Astrocyte (in vitro differentiated cells and primary cell): ENCODE measurements around the gene EIF2AK2. TPM values are rescaled to one million over a fixed set of nuclear protein-coding genes. Genes with fewer than 3 reads are reported as not detected.
A peak's percentile ranks its signal among the peaks of the same experiment; 100 is the strongest.

Experiments used
- DNase-seq: peaks from one replicate; pipeline ENCODE4 v3.0.0-alpha.2; 2010; ENCODE audit warnings: low read depth
- FAIRE-seq: peaks from 2 replicates; lab custom pipeline; 2011; peaks lifted over from hg19 to GRCh38; lab: Jason Lieb, UNC
- H2AFZ ChIP-seq: 2 replicates; pipeline ENCODE4 v1.6.0; 2012; ENCODE audit warnings: low read depth, low read length, inconsistent platforms
- H3K27ac ChIP-seq: 2 replicates; pipeline ENCODE4 v1.5.1; 2011; ENCODE audit warnings: low read depth, low read length, inconsistent platforms
- H3K27me3 ChIP-seq: 2 replicates; pipeline ENCODE4 v1.6.0; 2011; ENCODE audit warnings: low read length, inconsistent platforms; ENCODE audit not compliant: insufficient read depth
- H3K36me3 ChIP-seq: 2 replicates; pipeline ENCODE4 v1.5.1; 2011; ENCODE audit warnings: low read length, inconsistent platforms; ENCODE audit not compliant: insufficient read depth
- H3K4me1 ChIP-seq: 2 replicates; pipeline ENCODE4 v1.5.1; 2011; ENCODE audit warnings: low read length, inconsistent platforms; ENCODE audit not compliant: insufficient read depth
- H3K4me2 ChIP-seq: 2 replicates; pipeline ENCODE4 v1.6.0; 2012; ENCODE audit warnings: low read length, inconsistent platforms
- H3K4me3 ChIP-seq: 2 replicates; pipeline ENCODE4 v1.5.1; 2011; ENCODE audit warnings: low read depth, mild to moderate bottlenecking, low read length, inconsistent platforms; ENCODE audit not compliant: insufficient read depth
- H3K79me2 ChIP-seq: 2 replicates; pipeline ENCODE4 v1.6.0; 2012; ENCODE audit warnings: mild to moderate bottlenecking, low read length, inconsistent platforms; ENCODE audit not compliant: insufficient read depth
- H3K9ac ChIP-seq: 2 replicates; pipeline ENCODE4 v1.6.0; 2012; ENCODE audit warnings: mild to moderate bottlenecking, low read length, inconsistent platforms
- H3K9me3 ChIP-seq: 2 replicates; pipeline ENCODE4 v1.5.1; 2012; ENCODE audit warnings: low read depth, mild to moderate bottlenecking, low read length, inconsistent platforms; ENCODE audit not compliant: insufficient read depth
- H4K20me1 ChIP-seq: 2 replicates; pipeline ENCODE4 v1.6.0; 2012; ENCODE audit warnings: low read length, inconsistent platforms; ENCODE audit not compliant: insufficient read depth
- H3K27ac Mint-ChIP-seq: one replicate; pipeline ENCODE4 v1.8.0; 2021; ENCODE audit warnings: mild to moderate bottlenecking, mixed read lengths; ENCODE audit not compliant: unreplicated experiment
- H3K27me3 Mint-ChIP-seq: one replicate; pipeline ENCODE4 v1.8.0; 2021; ENCODE audit warnings: low read depth, mixed read lengths; ENCODE audit not compliant: unreplicated experiment
- H3K36me3 Mint-ChIP-seq: one replicate; pipeline ENCODE4 v1.8.0; 2021; ENCODE audit warnings: low read depth, mixed read lengths; ENCODE audit not compliant: unreplicated experiment
- H3K4me1 Mint-ChIP-seq: one replicate; pipeline ENCODE4 v1.8.0; 2021; ENCODE audit warnings: low read depth, mixed read lengths; ENCODE audit not compliant: unreplicated experiment
- H3K4me3 Mint-ChIP-seq: one replicate; pipeline ENCODE4 v1.8.0; 2021; ENCODE audit warnings: mild to moderate bottlenecking, moderate library complexity, mixed read lengths; ENCODE audit not compliant: unreplicated experiment
- H3K9me3 Mint-ChIP-seq: one replicate; pipeline ENCODE4 v1.8.0; 2021; ENCODE audit warnings: mild to moderate bottlenecking, mixed read lengths; ENCODE audit not compliant: unreplicated experiment
- CTCF ChIP-seq: IDR thresholded peaks from 2 replicates; pipeline ENCODE4 v1.5.1; 2011; ENCODE audit warnings: low read depth, mild to moderate bottlenecking, inconsistent platforms, low read length, moderate library complexity; ENCODE audit not compliant: insufficient read depth
- EZH2 ChIP-seq: IDR thresholded peaks from 2 replicates; pipeline ENCODE4 v1.6.1; 2012; ENCODE audit warnings: mild to moderate bottlenecking, low read length, inconsistent platforms; ENCODE audit not compliant: insufficient read depth
- total RNA-seq: library from RNA; stranded (reverse); gene quantifications from 2 replicates; pipeline ENCODE4 v1.2.1, GENCODE V29; 2021

EIF2AK2 gene
- total RNA-seq, 1 donor from 2014 or later: 147 TPM

DNA sequence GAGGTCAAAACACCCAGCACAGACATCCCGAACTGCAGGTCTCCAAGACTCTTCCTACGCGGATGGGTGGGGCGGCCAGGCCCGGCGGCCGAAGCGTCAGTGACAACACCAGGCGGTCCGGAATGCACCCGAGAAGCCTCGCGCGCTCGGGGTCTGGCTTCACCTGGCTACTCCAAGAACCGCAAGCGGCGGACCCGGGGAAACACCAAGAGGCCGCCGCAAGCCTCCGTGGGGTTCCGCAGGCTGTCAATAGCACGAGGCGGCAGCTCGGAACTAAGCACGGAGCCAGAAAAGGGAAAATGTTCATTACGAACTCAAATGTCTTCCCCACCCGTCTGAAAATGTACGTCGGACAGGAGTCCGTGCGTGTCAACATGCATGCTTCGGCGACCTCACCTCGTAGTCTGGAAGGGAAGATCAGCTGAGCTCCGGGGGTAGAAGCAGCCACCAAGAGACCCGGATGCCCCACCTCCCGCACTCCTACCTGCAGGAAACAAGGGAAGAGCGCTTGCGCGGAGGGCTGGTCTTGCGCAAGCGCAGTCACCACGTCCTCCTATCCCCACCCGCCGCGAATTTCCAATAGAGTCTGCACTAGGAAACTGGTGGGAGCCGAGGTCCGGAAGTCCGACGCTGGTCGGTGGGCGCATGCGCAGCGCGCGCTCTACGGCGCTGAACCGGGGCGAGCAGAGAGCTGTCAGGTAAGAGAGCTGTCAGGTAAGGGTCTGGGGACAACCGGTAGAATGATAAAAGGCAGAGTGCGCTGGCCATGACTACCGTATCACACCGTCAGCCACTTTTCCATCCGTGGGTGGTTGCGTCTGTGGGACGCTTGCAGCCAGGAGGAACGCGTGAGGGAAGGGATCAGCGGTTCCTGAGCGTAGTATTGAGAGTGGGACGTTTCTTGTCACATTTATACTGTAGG, 72.6 kb downstream of the EIF2AK2 start, which contains the start of the genes GPATCH11 and HEATR5B:
GPATCH11 (plus strand) TSS at position 646 of the 922 bp plus-strand sequence. CDS start 3,864 bp downstream, outside the sequence.
HEATR5B (minus strand) TSS at position 500 of the 922 bp plus-strand sequence. CDS start 958 bp downstream, outside the sequence.
- Mint-ChIP-seq H3K36me3 (peaks cover 6% of the 10 kb centered on the region), H3K27ac (no peak within 1 kb of the TSS), H3K9me3 (no peaks in the 10 kb centered on the region), H3K4me1 (peaks cover 3% of the 10 kb centered on the region), H3K4me3 (no peak within 1 kb of the TSS), H3K27me3 (no peaks in the 10 kb centered on the region)
- Histone ChIP-seq H3K4me1 (peaks cover 19% of the 10 kb centered on the region), H2AFZ (peak within 1 kb of the TSS; percentile 98), H3K27ac (peak within 1 kb of the TSS; percentile 71), H3K79me2 (peaks cover 57% of the 10 kb centered on the region), H4K20me1 (no peaks in the 10 kb centered on the region), H3K4me2 (peak within 1 kb of the TSS; percentile 90), H3K27me3 (no peaks in the 10 kb centered on the region), H3K9me3 (no peaks in the 10 kb centered on the region), H3K9ac (peak within 1 kb of the TSS; percentile 88), H3K36me3 (no peaks in the 10 kb centered on the region), H3K4me3 (peak within 1 kb of the TSS; percentile 99)
- TF ChIP-seq CTCF (no peak), EZH2 (no peak)
- DNase-seq: peak; percentile 86
- FAIRE-seq: no peak

- Histone ChIP-seq H3K9ac (no peak overlapping the region), H3K27me3 (no peaks in the 10 kb centered on the region), H3K4me1 (peaks cover 18% of the 10 kb centered on the region), H3K36me3 (peaks cover 12% of the 10 kb centered on the region), H2AFZ (no peak overlapping the region), H3K27ac (no peak overlapping the region), H3K79me2 (peaks cover 54% of the 10 kb centered on the region), H3K9me3 (no peaks in the 10 kb centered on the region), H3K4me2 (no peak overlapping the region), H4K20me1 (no peaks in the 10 kb centered on the region), H3K4me3 (no peak overlapping the region)
- Mint-ChIP-seq H3K27ac (no peak overlapping the region), H3K9me3 (no peaks in the 10 kb centered on the region), H3K27me3 (no peaks in the 10 kb centered on the region), H3K36me3 (peaks cover 10% of the 10 kb centered on the region), H3K4me3 (no peak overlapping the region), H3K4me1 (peaks cover under 1% of the 10 kb centered on the region)
- FAIRE-seq (no peak), DNase-seq (no peak)
- no peak for TF ChIP-seq CTCF
- TF ChIP-seq EZH2: no peak
Measured at GRCh38 chr2:37080689-37081088, 76.1 kb downstream of the EIF2AK2 start.
